Liver (tissue), 9 donors: Measurements from ENCODE around the gene MROH9. TPM values are rescaled to one million over a fixed set of nuclear protein-coding genes. Genes with fewer than 3 reads are reported as not detected.
"Not testable (repeated sequence)": the region's sequence is repeated elsewhere in the genome, so short reads cannot be mapped to it uniquely, and the experiment has no call there.

Experiments
- DNase-seq: peaks from one replicate; pipeline ENCODE4 v3.0.0-alpha.2; 2017; ENCODE audit warnings: low spot score
- H3K27ac ChIP-seq, 2 donors: one replicate each; pipeline ENCODE4 v1.7.0; 2013; ENCODE audit warnings: inconsistent platforms in 2 of 2, low read length in 2 of 2, control low read depth in 1 of 2, low read depth in 1 of 2, mild to moderate bottlenecking in 1 of 2
- H3K27me3 ChIP-seq, 4 donors: one replicate each; pipeline versions ENCODE4 v1.6.1 to v1.7.0; 2013; ENCODE audit warnings: low read length in 3 of 4, inconsistent platforms in 1 of 4, mild to moderate bottlenecking in 1 of 4, moderate library complexity in 1 of 4; ENCODE audit not compliant: control insufficient read depth in 4 of 4, insufficient read depth in 4 of 4
- H3K36me3 ChIP-seq, 4 donors: one replicate each; pipeline versions ENCODE4 v1.6.1 to v1.7.0; 2013; ENCODE audit warnings: low read length in 3 of 4, mild to moderate bottlenecking in 3 of 4, low read depth in 1 of 4, moderate library complexity in 1 of 4; ENCODE audit not compliant: control insufficient read depth in 4 of 4, insufficient read depth in 3 of 4
- H3K4me1 ChIP-seq, 4 donors: one replicate each; pipeline versions ENCODE4 v1.6.1 to v1.7.0; 2013; ENCODE audit warnings: low read length in 3 of 4, mild to moderate bottlenecking in 3 of 4, moderate library complexity in 1 of 4; ENCODE audit not compliant: control insufficient read depth in 4 of 4, insufficient read depth in 4 of 4
- H3K4me3 ChIP-seq, 3 donors: one replicate each; pipeline versions ENCODE4 v1.6.1 to v1.7.0; 2013; ENCODE audit warnings: low read length in 3 of 3, control low read depth in 1 of 3, low read depth in 1 of 3, mild to moderate bottlenecking in 1 of 3
- H3K9ac ChIP-seq, 2 donors: one replicate each; pipeline ENCODE4 v1.7.0; 2013; ENCODE audit warnings: low read length in 2 of 2, mild to moderate bottlenecking in 2 of 2, moderate library complexity in 2 of 2, control low read depth in 1 of 2, low read depth in 1 of 2
- H3K9me3 ChIP-seq, 4 donors: one replicate each; pipeline versions ENCODE4 v1.6.1 to v1.7.0; 2013; ENCODE audit warnings: low read length in 3 of 4; ENCODE audit not compliant: control insufficient read depth in 4 of 4
- ATF3 ChIP-seq: IDR thresholded peaks from 2 replicates; pipeline ENCODE4 v1.6.1; 2016; ENCODE audit warnings: antibody characterized with exemption
- CTCF ChIP-seq: fragments of 150-350 bp; IDR thresholded peaks from 2 replicates; pipeline ENCODE4 v1.5.1; 2017; ENCODE audit warnings: improper control_type of control experiment, low read depth, low read length; ENCODE audit not compliant: missing input control
- FOXA1 ChIP-seq: IDR thresholded peaks from 2 replicates; pipeline ENCODE4 v1.6.1; 2016; ENCODE audit warnings: antibody characterized with exemption
- GABPA ChIP-seq, 2 donors: IDR thresholded peaks in 1 of 2; conservative IDR thresholded peaks in 1 of 2; 2 replicates each; pipeline ENCODE4 v1.6.1; 2016; ENCODE audit warnings: antibody characterized with exemption in 2 of 2, mild to moderate bottlenecking in 1 of 2, moderate library complexity in 1 of 2
- RXRA ChIP-seq, 2 donors: IDR thresholded peaks; 2 replicates each; pipeline ENCODE4 v1.6.1; 2017 to 2018; ENCODE audit warnings: antibody characterized with exemption in 2 of 2, mild to moderate bottlenecking in 1 of 2
- TAF1 ChIP-seq: conservative IDR thresholded peaks from 2 replicates; pipeline ENCODE4 v1.6.1; 2016; ENCODE audit warnings: antibody characterized with exemption, mild to moderate bottlenecking
- ZBTB33 ChIP-seq: IDR thresholded peaks from 2 replicates; pipeline ENCODE4 v1.6.1; 2016; ENCODE audit warnings: antibody characterized with exemption
- WGBS: extraction: QIAGEN DNeasy Blood & Tissue Kit; methylation state at CpG from one replicate; pipeline ENCODE4 v1.1.7; 2013; 5-methylcytosine and 5-hydroxymethylcytosine counted together
- polyA plus RNA-seq, 2 donors: library from polyadenylated mRNA; stranded (reverse) in 1 of 2; unstranded in 1 of 2; fragments of 200-250 nt in 1 of 2; fragments of >200 nt in 1 of 2; fragmentation: Nextera tagmentation in 1 of 2; extraction: Ambion mirVana in 1 of 2; gene quantifications; one replicate each; pipeline versions ENCODE4 v1.2.1 to v1.2.3, GENCODE V29; 2013 to 2015
- total RNA-seq, 2 donors: library from RNA; depleted of rRNA; stranded (reverse); fragments of >200 nt; gene quantifications; one replicate each; pipeline ENCODE4 v1.2.3, GENCODE V29; 2014
- donor health status: healthy.
- donor health status: healthy.
- donor health status: healthy.
- donor health status: healthy.
- donor health status: healthy.

MROH9 gene
- total and polyA plus RNA-seq, 4 donors: not detected

GRCh38 chr1:170938281-170938680, 2.9 kb downstream of the MROH9 start (continued):
- TF ChIP-seq CTCF: no peak
- no peak for TF ChIP-seq ZBTB33

GRCh38 chr1:170939476-170939875, 4.1 kb downstream of the MROH9 start:
- Histone ChIP-seq H3K9me3 (no peaks in the 10 kb centered on the region), H3K4me1 (no peaks in the 10 kb centered on the region), H3K9ac (no peak overlapping the region), H3K27me3 (no peaks in the 10 kb centered on the region), H3K27ac (no peak overlapping the region), H3K36me3 (no peaks in the 10 kb centered on the region), H3K4me3 (no peak overlapping the region)
- DNase-seq: no peak
- WGBS: 79% methylated on average over 2 of the region's 2 CpGs
- no peak for TF ChIP-seq GABPA (IDR thresholded peaks at IDR 0.05 in 1 of 2, conservative IDR thresholded peaks at IDR 0.05 in 1 of 2)
- TF ChIP-seq ZBTB33: no peak
- no peak for TF ChIP-seq TAF1
- TF ChIP-seq FOXA1: no peak

GRCh38 chr1:170951744-170952143, 16.4 kb downstream of the MROH9 start:
- H3K36me3 ChIP-seq, H3K9ac ChIP-seq, H3K4me3 ChIP-seq, H3K27me3 ChIP-seq, H3K27ac ChIP-seq, H3K9me3 ChIP-seq, DNase-seq, H3K4me1 ChIP-seq: not testable (repeated sequence)
- 71% methylated on average over 1 of the region's 1 CpG for WGBS

- no peaks in the 10 kb centered on the region for H3K36me3 ChIP-seq
- TF ChIP-seq RXRA (IDR thresholded peaks at IDR 0.05) (no peak), GABPA (IDR thresholded peaks at IDR 0.05 in 1 of 2, conservative IDR thresholded peaks at IDR 0.05 in 1 of 2) (no peak), ATF3 (no peak)
- H3K27me3 ChIP-seq: peaks cover 0 to 2% (median 0%) of the 10 kb centered on the region in 4 donors
- no peak overlapping the region for H3K27ac ChIP-seq
- H3K4me1 ChIP-seq: no peaks in the 10 kb centered on the region
- H3K9me3 ChIP-seq: no peaks in the 10 kb centered on the region
- H3K4me3 ChIP-seq: no peak overlapping the region
- H3K9ac ChIP-seq: no peak overlapping the region
- no peak for DNase-seq
Observed at GRCh38 chr1:170959385-170959784, 24.1 kb downstream of the MROH9 start.
